A549 treated with CORT108297 at 1 μM for 4 hours (cell line): ENCODE measurements around the gene ITGA6. TPM values are rescaled to one million over a fixed set of nuclear protein-coding genes. Genes with fewer than 3 reads are reported as not detected.

Experiments used
- total RNA-seq: library from RNA; stranded (reverse); fragments of 200-300 nt; extraction: Qiagen RNA extraction; gene quantifications from 5 replicates; pipeline ENCODE4 v1.2.3, GENCODE V29; 2022

Gene ITGA6
- 35.4 to 48.1 TPM (median 44.9 TPM) in 5 replicates for total RNA-seq

GRCh38 chr2:172427256-172427989, at the start of gene ITGA6:
Gene ITGA6, plus strand, starts transcription at chr2:172427586.

Other genes starting within 250 kb of the ITGA6 start
- 1.8 to 4.4 TPM (median 3.4 TPM) in 5 replicates for gene PDK1, start 128.5 kb downstream of the ITGA6 start, total RNA-seq